HG03521 (cell line): ENCODE measurements around the gene SARNP.
A peak's percentile ranks its signal among the peaks of the same experiment; 100 is the strongest.
"Not testable (repeated sequence)": the region's sequence is repeated elsewhere in the genome, so short reads cannot be mapped to it uniquely, and the experiment has no call there.

Experiments used
- ATAC-seq: cut with Tn5 transposase; IDR thresholded peaks from one replicate; pipeline ENCODE4 v1.9.1; 2021; ENCODE audit warnings: mild to moderate bottlenecking, moderate library complexity; ENCODE audit not compliant: unreplicated experiment

The SARNP gene

DNA sequence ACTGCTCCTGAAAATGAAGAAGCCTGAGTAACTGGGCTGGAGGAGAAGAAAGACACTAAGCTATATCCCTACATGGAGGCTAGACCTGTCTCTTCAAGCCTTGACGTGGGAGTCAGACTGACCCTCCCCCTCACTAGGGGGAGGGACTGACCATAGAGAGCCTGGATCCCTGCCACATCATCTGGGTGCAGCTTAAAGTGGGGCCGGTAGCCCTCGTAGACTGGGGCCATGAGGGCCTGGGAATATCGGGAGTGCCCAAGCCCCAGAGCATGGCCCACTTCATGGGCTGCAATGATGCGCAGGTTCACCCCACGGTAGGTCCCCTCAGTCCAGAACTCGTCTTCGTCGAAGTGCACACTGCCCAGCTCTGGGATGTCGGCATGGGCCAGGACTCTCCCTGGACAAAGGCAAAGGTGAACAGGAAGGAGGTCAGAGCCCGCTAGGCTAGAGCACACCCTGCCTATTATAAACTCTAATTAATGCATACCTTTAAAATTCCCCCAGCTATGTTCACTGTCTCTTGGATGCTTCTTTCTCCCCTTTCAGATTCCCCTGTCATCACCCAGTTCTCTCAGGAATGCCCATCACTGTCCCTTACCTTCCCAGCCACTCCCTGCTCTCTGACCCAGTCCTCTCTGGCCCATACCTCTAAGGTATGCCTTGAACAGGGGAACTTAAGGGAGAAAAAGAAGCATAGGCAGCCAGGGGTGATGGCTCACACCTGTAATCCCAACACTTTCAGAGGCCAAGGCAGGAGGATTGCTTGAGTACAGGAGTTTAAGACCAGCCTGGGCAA is 22.0 kb upstream of the SARNP start:
- ATAC-seq, result no peak

DNA sequence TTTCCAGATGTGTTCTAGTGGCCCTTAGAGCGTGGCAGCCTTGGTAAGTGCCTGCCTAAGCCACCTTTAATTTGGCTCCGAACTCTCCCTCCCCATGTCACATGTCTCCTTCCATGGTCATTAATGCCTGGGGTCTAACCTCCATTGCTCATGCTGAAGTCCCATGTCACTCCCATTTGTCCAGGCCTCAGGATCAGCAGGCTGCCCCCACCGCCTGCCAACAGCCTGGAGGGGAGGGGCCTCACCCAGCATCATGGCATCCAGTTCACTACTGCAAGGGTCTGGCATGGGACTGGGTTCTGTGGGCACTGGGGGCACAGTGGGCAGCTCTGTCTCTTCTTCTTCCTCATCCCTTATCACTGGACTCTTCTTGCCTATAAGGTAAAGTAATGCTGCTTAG is 20.8 kb upstream of the SARNP start:
- ATAC-seq, result no peak

DNA sequence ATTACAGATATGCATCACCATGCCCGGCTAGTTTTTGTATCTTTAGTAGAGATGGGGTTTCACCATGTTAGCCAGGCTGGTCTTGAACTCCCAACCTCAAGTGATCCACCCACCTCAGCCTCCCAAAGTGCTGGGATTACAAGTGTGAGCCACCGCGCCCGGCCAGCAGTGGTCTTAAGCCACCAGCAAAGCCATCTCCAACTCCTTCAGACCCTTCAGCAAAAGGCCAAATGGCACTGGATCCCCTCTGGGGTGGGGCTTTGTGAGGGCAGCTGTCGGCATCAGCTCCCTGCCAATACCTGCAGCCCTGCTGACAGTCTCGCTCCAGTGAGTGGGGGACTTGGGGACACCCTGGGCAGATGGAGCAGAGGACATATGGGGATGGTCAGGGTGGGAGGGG is 16.9 kb upstream of the SARNP start:
- ATAC-seq, result not testable (repeated sequence)

DNA sequence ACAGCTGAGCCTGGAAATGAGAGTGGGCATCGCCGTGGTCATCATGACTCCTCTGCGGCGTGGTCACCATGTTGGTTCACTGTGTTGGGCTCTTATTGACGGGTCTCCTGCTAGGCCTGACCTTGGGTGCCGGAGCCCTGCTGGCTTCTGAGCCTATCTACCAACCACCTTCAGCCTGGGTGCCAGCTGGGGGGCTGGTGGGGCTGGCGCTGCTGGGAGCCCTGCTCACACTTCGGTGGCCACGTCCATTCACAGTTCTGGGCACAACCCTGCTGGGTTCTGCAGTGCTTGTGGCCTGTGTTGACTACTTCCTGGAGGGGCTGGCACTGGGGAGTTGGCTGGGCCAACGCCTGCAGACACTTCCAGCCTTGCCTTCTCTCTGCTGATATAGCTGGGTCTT is 15.5 kb upstream of the SARNP start:
- ATAC-seq, result no peak

DNA sequence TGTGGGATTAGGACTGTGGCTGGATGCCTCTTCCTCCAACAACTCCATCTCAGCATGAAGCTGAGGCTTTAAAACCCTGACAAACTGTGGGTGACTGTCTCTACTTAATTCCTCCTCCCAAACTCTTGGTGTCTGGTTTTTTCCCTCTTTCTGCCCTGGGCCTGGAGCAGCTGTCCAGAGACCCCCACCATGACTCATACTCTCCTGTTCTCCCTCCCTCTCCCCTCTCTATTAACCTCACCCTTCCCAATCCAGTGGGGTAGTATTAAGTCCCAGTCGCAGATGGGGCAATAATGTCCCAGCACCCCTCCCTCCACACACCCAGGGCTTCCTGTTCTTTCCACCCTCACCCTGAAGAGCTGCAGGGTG is 13.9 kb upstream of the SARNP start:
- ATAC-seq, result no peak

DNA sequence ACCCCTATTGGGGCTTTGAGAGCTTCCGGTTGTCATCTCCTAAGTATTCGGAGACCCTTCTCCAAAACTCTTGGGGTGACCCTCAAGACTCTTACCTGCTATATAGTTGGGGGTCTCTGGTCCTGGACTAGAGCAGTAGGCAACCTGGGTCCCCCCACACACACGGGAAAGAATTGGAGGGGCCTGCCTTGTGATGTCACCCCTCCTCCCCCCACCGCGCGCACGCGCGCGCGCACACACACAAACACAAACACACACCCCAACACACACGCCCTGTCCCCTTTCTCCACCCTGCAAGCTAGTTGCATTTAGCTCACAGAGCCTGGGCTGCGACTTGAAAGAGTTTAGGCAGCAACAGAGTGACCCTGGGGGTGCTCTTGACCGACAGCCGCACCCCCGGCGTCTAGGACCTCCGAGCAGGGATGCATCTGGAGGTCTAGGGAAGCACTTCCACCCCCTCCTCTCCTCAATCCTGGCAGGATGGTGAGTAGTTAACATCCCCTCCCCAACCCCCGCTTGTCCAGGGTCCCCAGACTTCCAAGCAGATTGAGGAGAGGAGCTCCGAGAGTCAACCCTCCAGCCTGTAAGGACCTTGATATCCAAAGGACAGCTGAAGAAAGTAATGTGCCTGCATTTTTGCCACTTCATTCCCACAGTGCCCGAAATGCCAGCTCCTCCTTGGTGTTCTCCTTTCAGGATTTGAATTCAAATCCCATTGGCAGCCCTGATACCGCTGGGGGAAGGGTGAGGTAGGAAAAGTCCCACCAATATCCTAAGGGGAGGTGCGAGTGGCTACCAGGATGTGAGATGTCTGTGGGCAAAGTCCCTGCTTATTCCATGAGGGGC is 13.3 kb upstream of the SARNP start:
- no peak for ATAC-seq

DNA sequence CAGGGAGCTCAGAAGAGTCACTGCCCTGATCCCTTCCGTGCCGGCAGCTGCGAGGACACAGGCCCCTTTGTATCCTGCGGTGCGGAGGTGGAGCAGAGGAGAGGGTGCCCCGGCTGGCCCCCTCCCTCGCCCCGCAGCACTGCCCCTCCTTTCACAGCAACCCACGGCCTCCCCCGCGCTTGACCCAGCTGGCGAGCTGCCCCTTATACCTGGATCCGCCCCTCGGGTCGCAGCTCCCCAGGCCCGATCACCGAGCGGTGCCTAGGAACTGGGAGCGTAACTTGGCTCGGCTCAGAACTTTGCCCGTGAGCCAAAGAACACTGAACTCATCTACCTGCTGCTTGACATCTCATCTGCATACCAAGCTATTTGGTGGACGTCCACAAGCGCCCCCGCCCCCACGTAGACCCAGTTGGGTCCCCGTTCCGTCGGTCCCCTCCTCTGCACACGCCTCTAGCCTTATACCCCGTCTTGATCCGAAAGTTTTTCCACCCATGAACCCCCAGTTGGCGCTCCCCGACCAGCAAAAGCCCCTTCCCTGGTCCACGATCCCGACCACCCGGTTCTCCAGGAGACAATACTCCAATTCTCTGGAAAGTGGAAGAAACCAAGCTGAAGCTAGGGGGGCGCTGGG is 12.6 kb upstream of the SARNP start:
- peak; percentile 14 for ATAC-seq

DNA sequence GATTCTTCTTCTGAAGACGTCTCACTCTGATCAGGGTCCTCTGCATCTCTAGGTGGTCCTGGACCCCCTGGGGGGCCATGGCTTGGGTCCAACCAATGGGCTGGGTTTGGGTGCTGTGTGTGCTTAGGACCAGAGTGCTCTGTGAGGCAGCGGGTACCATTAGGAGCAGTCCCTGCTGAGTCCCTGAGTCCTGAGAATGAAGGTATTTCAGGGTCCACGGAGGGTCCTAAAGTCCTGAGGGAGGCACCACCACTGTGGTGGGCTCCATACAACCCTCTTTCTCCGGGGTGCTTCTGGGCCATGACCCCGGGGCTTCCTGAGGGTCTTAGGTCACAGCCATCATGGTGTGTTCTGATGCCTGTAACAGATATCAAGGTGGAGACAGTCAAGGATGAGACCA is 10.8 kb upstream of the SARNP start:
- ATAC-seq, result no peak

DNA sequence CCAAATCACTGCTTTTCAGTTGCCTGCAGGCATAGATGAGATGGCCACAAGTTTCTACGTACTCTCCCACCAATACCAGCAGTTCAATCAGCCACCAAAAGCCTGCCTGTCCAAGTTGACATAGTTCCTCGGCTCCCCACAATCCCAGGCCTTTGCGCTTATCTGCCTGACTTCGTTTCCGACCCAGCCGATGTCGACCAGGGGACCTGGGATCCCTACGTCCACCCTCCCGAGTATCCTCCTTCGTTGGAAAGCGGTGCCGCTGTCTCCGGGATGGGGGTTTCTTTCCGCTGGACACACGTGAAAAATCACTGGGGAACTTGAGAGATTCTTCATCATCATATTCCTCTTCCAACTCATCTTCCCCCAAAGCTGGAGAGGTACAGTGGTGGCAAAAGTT is 10.3 kb upstream of the SARNP start:
- ATAC-seq, result no peak

DNA sequence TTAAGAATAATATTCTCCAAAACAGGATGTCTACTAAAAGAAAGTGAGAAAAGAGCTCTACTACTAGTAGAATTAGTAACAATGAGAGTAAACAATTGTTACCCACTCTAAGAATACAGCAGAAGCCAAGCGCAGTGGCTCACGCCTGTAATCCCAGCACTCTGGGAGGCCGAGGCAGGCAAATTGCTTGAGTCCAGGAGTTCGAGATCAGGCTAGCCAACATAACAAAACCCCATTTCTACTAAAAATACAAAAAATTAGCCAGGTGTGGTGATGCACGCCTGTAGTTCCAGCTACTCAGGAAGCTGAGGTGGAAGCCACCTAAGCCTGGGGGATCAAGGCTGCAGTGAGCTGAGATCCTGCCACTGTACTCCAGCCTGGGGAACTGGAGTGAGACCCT is 7.2 kb upstream of the SARNP start:
- ATAC-seq, result no peak

DNA sequence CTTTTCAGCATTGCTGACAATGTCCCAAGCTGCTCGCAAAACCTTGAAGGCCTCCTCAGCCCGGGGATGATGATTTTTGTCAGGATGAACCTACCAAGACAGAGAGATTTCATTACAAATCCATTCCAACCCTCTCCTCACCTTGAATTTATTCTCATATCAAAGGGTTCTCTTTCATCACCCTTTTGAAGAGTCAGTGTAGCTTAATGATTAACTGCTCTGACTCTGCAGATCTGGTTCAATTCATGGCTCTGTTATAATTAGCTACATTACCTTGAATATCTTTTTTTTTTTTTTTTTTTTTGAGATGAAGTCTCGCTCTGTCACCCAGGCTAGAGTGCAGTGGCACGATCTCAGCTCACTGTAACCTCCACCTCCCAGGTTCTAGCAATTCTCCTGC is 5.9 kb upstream of the SARNP start:
- no peak for ATAC-seq

DNA sequence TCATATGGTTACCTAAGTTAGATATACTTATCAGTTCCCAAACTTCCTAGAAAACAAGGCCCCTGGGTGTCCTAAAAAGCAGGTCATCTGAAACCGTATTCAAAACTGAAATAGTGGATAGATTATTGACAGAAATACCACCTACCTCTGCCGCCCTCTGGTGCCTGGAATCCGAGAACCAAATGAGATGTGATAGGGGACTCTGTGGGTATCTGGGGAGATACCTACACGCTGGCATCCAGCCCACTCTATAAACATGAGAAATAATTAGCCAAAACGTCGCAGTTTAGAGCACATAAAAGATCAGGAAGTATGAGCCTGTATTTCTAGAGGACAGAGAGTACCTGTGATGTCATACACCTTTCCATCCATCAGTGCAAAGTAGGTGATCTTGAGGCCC is 4.7 kb upstream of the SARNP start:
- ATAC-seq, result no peak

DNA sequence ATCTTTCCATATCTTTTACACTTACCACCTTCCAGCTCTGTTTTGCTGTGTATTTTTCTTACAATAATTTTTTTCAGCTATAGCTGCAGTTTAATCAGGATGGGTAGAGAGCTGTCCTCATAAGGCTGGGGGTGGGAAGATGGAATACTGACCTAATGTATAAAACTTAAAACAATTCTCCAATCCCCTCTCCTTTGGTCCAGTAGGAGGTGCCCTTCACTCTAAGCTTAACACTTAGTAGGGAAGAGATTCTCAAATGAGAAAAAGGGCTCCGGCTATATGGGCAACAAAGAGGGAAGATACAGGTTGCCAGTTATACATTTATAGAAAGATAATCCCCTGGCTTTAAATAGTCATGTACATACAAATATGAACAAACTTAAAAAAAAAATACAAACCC is 3.2 kb upstream of the SARNP start:
- ATAC-seq, result no peak

DNA sequence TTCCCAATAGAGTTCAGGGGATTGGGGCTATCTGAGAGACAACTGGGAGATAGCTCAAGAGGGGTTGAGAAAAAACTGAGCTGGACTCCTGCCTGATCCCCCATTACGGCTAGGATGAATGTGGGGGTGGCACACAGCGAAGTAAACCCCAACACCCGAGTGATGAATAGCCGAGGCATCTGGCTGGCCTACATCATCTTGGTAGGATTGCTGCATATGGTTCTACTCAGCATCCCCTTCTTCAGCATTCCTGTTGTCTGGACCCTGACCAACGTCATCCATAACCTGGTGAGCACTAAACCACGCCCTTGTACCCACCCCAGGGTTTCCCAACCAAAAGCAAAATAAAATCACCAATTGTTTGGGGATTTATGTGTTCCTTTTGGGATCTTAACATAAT is 1.4 kb upstream of the SARNP start:
- no peak for ATAC-seq

DNA sequence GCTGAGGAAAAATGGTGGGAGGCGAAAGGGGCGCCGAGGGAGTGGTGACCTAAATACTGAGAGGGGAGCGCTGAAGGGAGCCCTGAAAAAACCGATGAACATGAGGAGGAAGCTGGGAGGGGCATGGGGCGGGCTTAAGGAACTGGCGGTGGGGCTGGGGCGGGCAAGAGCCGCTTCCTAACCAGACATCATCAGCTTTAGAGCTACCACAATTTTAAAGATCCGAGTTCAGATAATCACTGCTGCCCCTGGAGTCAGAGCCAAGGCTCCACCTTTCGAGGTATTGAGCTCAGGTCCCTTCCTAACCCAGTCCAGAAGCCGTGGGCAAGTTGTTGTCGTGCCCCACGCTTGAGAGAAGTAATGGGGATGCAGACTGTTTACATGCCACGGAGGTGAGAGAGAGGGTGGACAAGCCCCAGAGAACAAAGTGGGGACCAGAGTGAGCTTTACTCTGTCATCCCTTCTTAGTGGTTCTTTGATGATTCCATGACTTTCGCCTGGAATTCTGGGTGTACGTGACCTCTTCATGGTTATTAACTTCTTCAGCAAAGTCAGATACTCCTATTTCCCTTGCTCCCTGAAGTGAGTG is 710 bp upstream of the SARNP start:
- ATAC-seq, result peak; percentile 21

DNA sequence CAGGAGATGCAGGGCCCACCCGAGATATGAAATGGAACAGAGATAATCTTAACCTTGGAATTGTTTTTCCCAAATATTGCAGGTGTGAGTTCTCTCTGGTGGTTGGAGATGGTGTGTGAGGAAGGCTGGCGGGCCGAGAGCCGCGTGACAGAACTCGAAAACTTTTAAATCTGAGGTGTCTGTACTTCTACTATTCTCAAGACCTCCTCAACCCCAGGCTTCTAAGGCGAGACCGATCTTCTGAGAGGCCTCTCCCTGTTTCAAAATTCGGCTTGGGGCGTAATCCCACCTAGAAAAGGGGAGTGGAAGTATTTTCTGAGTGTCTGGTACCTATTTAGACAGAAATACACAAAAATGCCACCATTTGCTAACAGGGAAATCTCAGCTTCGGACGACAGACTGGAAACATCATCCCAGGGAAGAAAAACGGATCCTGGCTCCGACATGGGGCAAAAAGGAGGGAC is 611 bp downstream of the SARNP start:
- no peak for ATAC-seq

DNA sequence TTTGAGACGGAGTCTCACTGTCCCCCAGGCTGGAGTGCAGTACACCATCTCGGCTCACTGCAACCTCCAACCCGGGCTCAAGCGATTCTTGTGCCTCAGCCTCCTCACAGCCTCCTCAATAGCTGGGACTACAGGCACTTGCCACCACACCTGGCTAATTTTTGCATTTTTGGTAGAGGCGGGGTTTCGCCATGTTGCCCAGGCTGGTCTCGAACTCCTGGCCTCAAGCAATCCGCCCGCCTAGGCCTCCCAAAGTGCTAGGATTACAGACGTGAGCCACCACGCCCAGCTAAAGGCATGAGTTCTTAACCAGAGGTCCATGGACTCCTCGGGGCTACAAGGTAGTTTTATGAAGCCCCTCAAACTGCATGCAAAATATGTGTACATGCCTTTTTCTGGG is 2.1 kb downstream of the SARNP start:
- no peak for ATAC-seq

DNA sequence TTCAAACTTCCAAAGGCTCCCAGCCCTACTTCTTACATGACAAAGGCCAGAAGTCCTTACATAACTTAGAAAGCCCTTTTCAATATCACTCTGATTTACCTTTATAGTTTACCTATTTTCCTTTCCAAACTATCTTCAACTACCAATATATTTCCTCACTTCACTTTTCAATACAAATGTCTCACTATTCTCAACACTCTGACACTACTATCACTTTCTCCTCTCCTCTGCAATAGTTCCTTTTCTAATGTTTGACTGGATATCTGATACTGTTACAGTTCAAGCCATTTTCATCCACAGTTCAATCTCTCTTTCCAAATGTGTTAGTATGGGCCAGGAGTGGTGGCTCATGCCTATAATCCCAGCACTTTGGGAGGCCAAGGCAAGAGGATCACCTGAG is 3.3 kb downstream of the SARNP start:
- no peak for ATAC-seq

DNA sequence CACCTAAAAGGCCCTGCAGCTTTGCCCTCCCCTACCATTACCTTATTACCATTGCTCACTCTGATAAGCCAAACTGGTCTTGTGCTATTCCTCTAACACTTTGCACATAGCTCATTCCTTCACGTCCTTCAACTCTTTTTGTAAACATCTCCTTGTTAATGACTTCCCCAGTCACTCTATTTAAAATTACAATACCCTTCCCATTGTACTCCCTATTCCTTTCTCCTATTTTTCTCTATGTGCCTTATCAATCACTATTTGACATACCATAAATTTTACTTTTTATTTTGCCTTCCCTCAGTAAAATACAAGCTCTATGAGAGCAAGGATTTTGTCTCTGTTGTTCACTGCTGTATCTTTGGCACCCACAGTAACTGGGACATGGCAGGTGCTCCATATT is 5.4 kb downstream of the SARNP start:
- no peak for ATAC-seq

DNA sequence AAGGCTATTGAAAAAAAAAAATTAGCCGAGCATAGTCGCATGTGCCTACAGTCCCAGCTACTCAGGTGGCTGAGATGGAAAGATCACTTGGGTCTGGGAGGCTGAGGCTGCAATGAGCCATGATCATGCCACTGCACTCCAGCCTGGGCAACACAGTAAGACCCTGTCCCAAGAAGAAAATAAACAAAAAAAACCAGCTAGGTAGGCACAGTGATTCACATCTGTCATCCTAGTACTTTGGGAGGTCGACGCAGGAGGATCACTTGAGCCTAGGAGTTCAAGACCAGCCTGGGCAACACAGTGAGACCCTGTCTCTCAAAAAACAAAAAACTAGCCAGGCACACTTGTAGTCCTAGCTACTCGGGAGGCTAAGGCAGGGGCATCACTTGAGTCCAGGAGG is 8.2 kb downstream of the SARNP start:
- no peak for ATAC-seq

DNA sequence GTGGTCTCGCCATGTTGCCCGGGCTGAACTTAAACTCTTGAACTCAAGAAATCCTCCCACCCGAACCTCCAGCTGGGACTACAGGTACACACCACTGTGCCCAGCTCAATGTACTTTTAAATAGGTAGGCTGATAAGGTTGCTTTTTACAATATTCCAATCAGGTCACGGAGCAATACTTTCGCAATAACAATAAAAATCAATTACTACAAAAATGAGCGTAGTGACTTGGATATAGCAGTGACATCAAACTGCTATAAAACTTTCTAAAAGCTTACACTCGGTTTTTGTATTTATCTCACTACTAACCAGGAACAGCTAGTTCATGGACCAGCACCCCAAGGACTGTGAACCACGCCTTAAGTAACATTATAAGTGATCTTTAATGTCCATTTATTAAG is 10.5 kb downstream of the SARNP start:
- ATAC-seq, result no peak

DNA sequence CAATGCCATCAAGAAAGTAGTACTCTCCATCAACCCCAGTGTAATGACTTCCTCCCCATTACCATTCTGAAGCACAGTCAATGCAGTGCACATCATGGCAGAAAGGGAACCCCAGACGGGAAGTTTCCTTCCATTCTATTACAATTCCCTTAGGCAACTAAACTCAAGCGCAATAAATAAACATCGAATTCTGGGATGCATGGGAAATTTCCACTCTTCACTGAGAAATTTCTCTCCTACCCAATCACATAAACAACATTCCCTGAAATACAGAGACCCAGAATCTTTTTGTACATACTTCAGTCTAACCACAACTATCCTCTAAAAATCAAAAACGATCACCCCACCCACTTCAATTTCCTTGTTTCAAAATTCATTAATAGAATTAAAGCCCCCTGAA is 20.0 kb downstream of the SARNP start:
- ATAC-seq, result no peak
